Keratinocyte (primary cell): ENCODE measurements around the gene PRODH2. TPM values are rescaled to one million over a fixed set of nuclear protein-coding genes. Genes with fewer than 3 reads are reported as not detected.

Experiments
- DNase-seq: peaks from one replicate; pipeline ENCODE4 v3.0.0-alpha.2; 2011; ENCODE audit warnings: low read depth, missing footprints, low spot score
- FAIRE-seq: peaks from 2 replicates; lab custom pipeline; 2011; peaks lifted over from hg19 to GRCh38; lab: Jason Lieb, UNC
- H2AFZ ChIP-seq: 2 replicates; pipeline ENCODE4 v1.6.0; 2012; ENCODE audit warnings: low read length, control low read depth, inconsistent platforms; ENCODE audit not compliant: control insufficient read depth
- H3K27ac ChIP-seq: 2 replicates; pipeline ENCODE4 v1.5.1; 2011; ENCODE audit warnings: low read length; ENCODE audit not compliant: control insufficient read depth, insufficient read depth
- H3K27me3 ChIP-seq: 3 replicates; pipeline ENCODE4 v1.6.0; 2011; ENCODE audit warnings: low read length; ENCODE audit not compliant: control insufficient read depth, insufficient read depth; ENCODE audit errors: extremely low read depth
- H3K36me3 ChIP-seq, 2 experiments: 2 replicates in 1 of 2; 3 replicates in 1 of 2; pipeline ENCODE4 v1.5.1; 2011; ENCODE audit warnings: low read length in 2 of 2, mild to moderate bottlenecking in 1 of 2; ENCODE audit not compliant: control insufficient read depth in 2 of 2, insufficient read depth in 2 of 2; ENCODE audit errors: extremely low read depth in 1 of 2
- H3K4me1 ChIP-seq: 3 replicates; pipeline ENCODE4 v1.5.1; 2011; ENCODE audit warnings: low read length; ENCODE audit not compliant: control insufficient read depth, insufficient read depth; ENCODE audit errors: extremely low read depth
- H3K4me2 ChIP-seq: 3 replicates; pipeline ENCODE4 v1.6.0; 2011; ENCODE audit warnings: low read depth, low read length; ENCODE audit not compliant: control insufficient read depth, insufficient read depth; ENCODE audit errors: extremely low read depth
- H3K4me3 ChIP-seq, 3 experiments: fragments of 200-600 bp in 1 of 3; sonication (generic) in 1 of 3; 2 replicates in 2 of 3; 3 replicates in 1 of 3; pipeline ENCODE4 v1.5.1; 2011 to 2016; ENCODE audit warnings: low read length in 3 of 3, mild to moderate bottlenecking in 3 of 3, control low read depth in 2 of 3, inconsistent platforms in 1 of 3, low read depth in 1 of 3, mixed read lengths in 1 of 3, mixed run types in 1 of 3, moderate library complexity in 1 of 3; ENCODE audit not compliant: control insufficient read depth in 2 of 3, insufficient read depth in 2 of 3; ENCODE audit errors: extremely low read depth in 1 of 3
- H3K79me2 ChIP-seq: 2 replicates; pipeline ENCODE4 v1.6.0; 2012; ENCODE audit warnings: low read length; ENCODE audit not compliant: control insufficient read depth, insufficient read depth
- H3K9ac ChIP-seq: 3 replicates; pipeline ENCODE4 v1.6.0; 2011; ENCODE audit warnings: low read length; ENCODE audit not compliant: control insufficient read depth, insufficient read depth; ENCODE audit errors: extremely low read depth
- H3K9me1 ChIP-seq: 3 replicates; pipeline ENCODE4 v1.6.0; 2011; ENCODE audit warnings: low read length; ENCODE audit not compliant: control insufficient read depth, insufficient read depth; ENCODE audit errors: extremely low read depth
- H3K9me3 ChIP-seq: 2 replicates; pipeline ENCODE4 v1.5.1; 2012; ENCODE audit warnings: low read depth, low read length; ENCODE audit not compliant: control insufficient read depth
- H4K20me1 ChIP-seq: 3 replicates; pipeline ENCODE4 v1.6.0; 2011; ENCODE audit warnings: low read length; ENCODE audit not compliant: control insufficient read depth, insufficient read depth; ENCODE audit errors: extremely low read depth
- CTCF ChIP-seq, 3 experiments: IDR thresholded peaks in 1 of 3; conservative IDR thresholded peaks in 1 of 3; optimal IDR thresholded peaks in 1 of 3; 2 replicates in 2 of 3; 3 replicates in 1 of 3; pipeline versions ENCODE3 to v1.5.1; 2011; ENCODE audit warnings: low read length in 3 of 3, mild to moderate bottlenecking in 3 of 3, moderate library complexity in 2 of 3, control low read depth in 1 of 3, inconsistent platforms in 1 of 3; ENCODE audit not compliant: insufficient read depth in 2 of 3; ENCODE audit errors: extremely low read depth in 1 of 3
- EZH2 ChIP-seq: IDR thresholded peaks from one replicate; pipeline ENCODE4 v1.6.1; 2012; ENCODE audit warnings: inconsistent platforms, mild to moderate bottlenecking, low read length, moderate library complexity
- dilution Hi-C: fragments of 300-500 bp; cut with MboI; formaldehyde crosslinking; loops from one replicate; pipeline ENCODE4 v1.7.0; 2020; ENCODE audit warnings: low sequenced_read_pairs; ENCODE audit not compliant: extremely low pct_ligation_motif_present
- polyA plus RNA-seq, 5 experiments: library from polyadenylated mRNA; depleted of rRNA in 3 of 5; stranded (reverse) in 3 of 5; stranded (forward) in 1 of 5; unstranded in 1 of 5; fragments of >200 nt; gene quantifications; 1 replicate in 1 of 5; 2 replicates in 3 of 5; 3 replicates in 1 of 5; pipeline versions ENCODE4 v1.2.1 to v1.2.3, GENCODE V29; 2011 to 2012; ENCODE audit warnings: missing spikeins in 2 of 5, low read depth in 1 of 5, low replicate concordance in 1 of 5

The PRODH2 gene
- polyA plus RNA-seq, 1 donor (not counting 4 experiments of a cell fraction or from before 2014, with no cell fraction given), result not detected

GRCh38 chr19:35859414-35859813, 46.8 kb upstream of the PRODH2 start:
- Histone ChIP-seq H3K9ac (no peak overlapping the region), H3K4me1 (no peaks in the 10 kb centered on the region), H4K20me1 (no peaks in the 10 kb centered on the region), H2AFZ (no peak overlapping the region), H3K79me2 (no peaks in the 10 kb centered on the region), H3K36me3 (no peaks in the 10 kb centered on the region), H3K4me3 (no peak overlapping the region), H3K27ac (no peak overlapping the region), H3K27me3 (peaks cover 49% of the 10 kb centered on the region), H3K4me2 (no peak overlapping the region), H3K9me3 (no peaks in the 10 kb centered on the region), H3K9me1 (no peaks in the 10 kb centered on the region)
- FAIRE-seq (no peak), DNase-seq (no peak)
- TF ChIP-seq EZH2, result no peak
- TF ChIP-seq CTCF (optimal IDR thresholded peaks at IDR 0.05 in 1 of 3, IDR thresholded peaks at IDR 0.05 in 1 of 3, conservative IDR thresholded peaks at IDR 0.05 in 1 of 3; ENCODE audit: extremely low read depth in 1 of 3, insufficient read depth in 2 of 3, low read length in 3 of 3), result no peak
- dilution Hi-C loops, result no loop called here

- no peak overlapping the region for H3K4me2 ChIP-seq
- H3K9ac ChIP-seq, result no peak overlapping the region
- FAIRE-seq, result no peak
- no peaks in the 10 kb centered on the region for H3K4me1 ChIP-seq
- H3K79me2 ChIP-seq, result no peaks in the 10 kb centered on the region
- no peaks in the 10 kb centered on the region for H3K9me3 ChIP-seq
- peaks cover 49% of the 10 kb centered on the region for H3K27me3 ChIP-seq
- dilution Hi-C loops, result no loop called here
- H4K20me1 ChIP-seq, result no peaks in the 10 kb centered on the region
- H2AFZ ChIP-seq, result no peak overlapping the region
- no peak overlapping the region for H3K27ac ChIP-seq
- no peak overlapping the region for H3K4me3 ChIP-seq
- no peaks in the 10 kb centered on the region for H3K36me3 ChIP-seq
- no peak for DNase-seq
- no peaks in the 10 kb centered on the region for H3K9me1 ChIP-seq
- TF ChIP-seq CTCF (optimal IDR thresholded peaks at IDR 0.05 in 1 of 3, IDR thresholded peaks at IDR 0.05 in 1 of 3, conservative IDR thresholded peaks at IDR 0.05 in 1 of 3; ENCODE audit: extremely low read depth in 1 of 3, insufficient read depth in 2 of 3, low read length in 3 of 3), result no peak
- no peak for TF ChIP-seq EZH2
Measured at GRCh38 chr19:35858311-35858710, 45.7 kb upstream of the PRODH2 start.
